Right lobe of liver (tissue), 6 donors: ENCODE results near the gene KCNAB1. TPM values are rescaled to one million over a fixed set of nuclear protein-coding genes. Genes with fewer than 3 reads are reported as not detected.

ENCODE experiments used
- ATAC-seq, 4 donors: fragments of 200-7000 bp; cut with Tn5 transposase; one replicate each; pipeline ENCODE4 v1.9.1; 2020; ENCODE audit warnings: mild to moderate bottlenecking in 4 of 4, moderate library complexity in 4 of 4
- DNase-seq, 3 donors: peaks; one replicate each; pipeline ENCODE4 v3.0.0-alpha.2; 2020
- H3K27ac ChIP-seq, 3 donors: fragments of 200-600 bp; one replicate each; pipeline ENCODE4 v1.8.0; 2022
- H3K27me3 ChIP-seq, 2 donors: fragments of 200-600 bp; one replicate each; pipeline ENCODE4 v1.8.0; 2022
- H3K36me3 ChIP-seq, 4 donors: fragments of 200-600 bp; sonication (generic) in 1 of 4; one replicate each; pipeline versions ENCODE4 v1.5.1 to v1.8.0; 2017 to 2022; ENCODE audit warnings: control low read depth in 1 of 4
- H3K4me1 ChIP-seq, 4 donors: fragments of 200-600 bp; sonication (generic) in 1 of 4; one replicate each; pipeline versions ENCODE4 v1.5.1 to v1.8.0; 2017 to 2022; ENCODE audit warnings: control low read depth in 1 of 4
- H3K4me3 ChIP-seq, 3 donors: fragments of 200-600 bp; one replicate each; pipeline ENCODE4 v1.8.0; 2022
- H3K9me3 ChIP-seq, 4 donors: fragments of 200-600 bp; sonication (generic) in 1 of 4; one replicate each; pipeline versions ENCODE4 v1.5.1 to v1.8.0; 2017 to 2022; ENCODE audit warnings: control low read depth in 1 of 4
- POLR2A ChIP-seq: fragments of 450-650 bp; IDR thresholded peaks from one replicate; pipeline ENCODE4 v1.6.1; 2017; ENCODE audit warnings: antibody characterized with exemption, mild to moderate bottlenecking
- WGBS: methylation state at CpG from one replicate; pipeline ENCODE4 v1.1.6; 2018; ENCODE audit warnings: low coverage, low lambda C conversion rate; ENCODE audit not compliant: insufficient coverage; ENCODE audit errors: missing lambda C conversion rate; 5-methylcytosine and 5-hydroxymethylcytosine counted together
- intact Hi-C, 2 donors: fragments of 100-400 bp; cut with DNase I; formaldehyde crosslinking; loops; one replicate each; pipeline versions ENCODE4 v1.11.2 to v1.14.1; 2022
- total RNA-seq, 6 experiments: library from RNA; depleted of rRNA in 2 of 6; stranded (reverse); fragments of >200 nt in 2 of 6; fragmentation: NEBNext Ultra II Directional in 3 of 6; extraction: Animal tissue kit (Norgen Biotek cat#: 25700) in 3 of 6; gene quantifications; one replicate each; pipeline versions ENCODE4 v1.1.0 to v1.2.4, GENCODE V29; 2016 to 2023
- TF ChIP-seq, protein P1 (sequence below), 4 donors: fragments of 200-600 bp in 3 of 4; fragments of 450-650 bp in 1 of 4; IDR thresholded peaks; one replicate each; pipeline versions ENCODE4 v1.5.1 to v1.8.0; 2016 to 2022; ENCODE audit warnings: antibody characterized with exemption in 4 of 4, mild to moderate bottlenecking in 2 of 4
- donor health status: DM: no; HTN: yes; CAD: no.
- donor health status: DM: no; HTN: no; CAD: no.
- donor health status: DM: no; HTN: no; CAD: no.
- donor health status: DM: no; HTN: yes; CAD: no.
- donor health status: DM: no; HTN: yes; CAD: no.

Gene KCNAB1
- total RNA-seq, 6 experiments from 2014 or later, result 0.15 to 1.8 (median 0.64) TPM; not detected in 2

DNA sequence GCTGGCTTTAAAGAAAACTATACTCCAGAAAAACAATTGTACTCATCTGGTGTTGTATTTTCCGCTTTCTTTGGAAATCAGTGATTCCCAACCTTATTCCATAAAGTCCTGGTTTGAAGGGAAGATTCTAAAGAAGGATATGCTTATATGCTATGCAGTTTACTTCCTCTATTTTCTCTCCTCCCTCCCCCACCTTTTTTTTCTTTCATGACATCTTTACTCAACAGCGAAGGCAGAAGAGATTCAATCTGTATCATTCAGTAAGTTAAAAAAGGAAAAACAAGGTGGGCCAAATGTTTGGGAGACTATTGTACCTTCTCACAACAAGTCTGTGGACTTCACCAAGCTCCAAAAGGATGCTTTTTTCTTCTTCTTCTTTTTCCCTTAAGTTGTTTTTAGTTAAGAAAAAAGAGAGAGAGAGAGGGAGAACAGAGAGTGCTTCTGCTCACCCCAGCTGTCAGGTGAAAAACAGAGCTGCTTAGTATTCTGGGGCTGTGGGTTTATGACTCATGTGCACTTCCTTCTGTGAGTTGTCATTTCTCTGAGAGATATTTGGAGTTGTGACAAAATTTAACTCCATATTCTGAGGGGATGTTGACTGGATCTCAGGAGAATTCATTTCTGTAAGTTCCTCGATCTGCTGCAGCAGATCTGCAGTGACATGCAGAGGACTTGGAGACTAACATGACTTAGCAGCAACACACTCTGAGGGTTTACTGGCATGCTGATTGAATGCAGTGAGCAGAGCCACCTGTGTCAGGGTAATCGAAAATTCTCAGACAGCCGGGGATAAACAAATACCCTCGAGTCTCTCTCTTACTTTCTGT, 363.8 kb downstream of the KCNAB1 start:
- DNase-seq (no peak), ATAC-seq (peak; percentile 59 to 81 (median 72))
- H3K27ac ChIP-seq, result peak overlapping the region in 1 of 3 donors; percentile 19
- no peaks in the 10 kb centered on the region for H3K36me3 ChIP-seq
- H3K4me3 ChIP-seq, result no peak overlapping the region
- WGBS, result 32% methylated on average over 6 of the region's 6 CpGs
- no peaks in the 10 kb centered on the region for H3K27me3 ChIP-seq
- H3K4me1 ChIP-seq, result no peaks in the 10 kb centered on the region
- TF ChIP-seq, protein P1, sequence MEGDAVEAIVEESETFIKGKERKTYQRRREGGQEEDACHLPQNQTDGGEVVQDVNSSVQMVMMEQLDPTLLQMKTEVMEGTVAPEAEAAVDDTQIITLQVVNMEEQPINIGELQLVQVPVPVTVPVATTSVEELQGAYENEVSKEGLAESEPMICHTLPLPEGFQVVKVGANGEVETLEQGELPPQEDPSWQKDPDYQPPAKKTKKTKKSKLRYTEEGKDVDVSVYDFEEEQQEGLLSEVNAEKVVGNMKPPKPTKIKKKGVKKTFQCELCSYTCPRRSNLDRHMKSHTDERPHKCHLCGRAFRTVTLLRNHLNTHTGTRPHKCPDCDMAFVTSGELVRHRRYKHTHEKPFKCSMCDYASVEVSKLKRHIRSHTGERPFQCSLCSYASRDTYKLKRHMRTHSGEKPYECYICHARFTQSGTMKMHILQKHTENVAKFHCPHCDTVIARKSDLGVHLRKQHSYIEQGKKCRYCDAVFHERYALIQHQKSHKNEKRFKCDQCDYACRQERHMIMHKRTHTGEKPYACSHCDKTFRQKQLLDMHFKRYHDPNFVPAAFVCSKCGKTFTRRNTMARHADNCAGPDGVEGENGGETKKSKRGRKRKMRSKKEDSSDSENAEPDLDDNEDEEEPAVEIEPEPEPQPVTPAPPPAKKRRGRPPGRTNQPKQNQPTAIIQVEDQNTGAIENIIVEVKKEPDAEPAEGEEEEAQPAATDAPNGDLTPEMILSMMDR (IDR thresholded peaks at IDR 0.05), result no peak
- no peak for TF ChIP-seq POLR2A
- no peaks in the 10 kb centered on the region for H3K9me3 ChIP-seq
- intact Hi-C loops, result no loop called here

DNA sequence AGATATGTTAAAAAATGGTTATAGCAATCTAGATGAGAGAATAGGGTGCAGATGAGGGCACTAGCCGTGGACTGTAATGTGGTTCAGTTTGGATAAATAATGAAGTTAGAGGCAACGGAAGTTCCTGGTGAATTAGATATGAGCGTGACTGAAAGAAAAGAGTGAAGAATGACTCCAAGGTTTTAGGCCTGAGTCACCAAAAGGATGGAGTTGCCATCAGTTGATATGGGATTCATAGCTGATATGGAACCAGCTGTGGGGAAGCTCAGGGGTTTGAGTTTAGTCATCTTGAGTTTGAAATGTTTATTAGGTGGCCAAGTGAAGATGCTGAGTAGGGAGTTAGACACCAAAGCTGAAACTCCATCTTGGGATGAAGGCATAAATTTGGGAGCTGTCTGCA, 368.4 kb downstream of the KCNAB1 start:
- Histone ChIP-seq H3K4me1 (no peaks in the 10 kb centered on the region), H3K36me3 (no peaks in the 10 kb centered on the region), H3K27me3 (no peaks in the 10 kb centered on the region), H3K4me3 (no peak overlapping the region), H3K9me3 (no peaks in the 10 kb centered on the region), H3K27ac (no peak overlapping the region)
- ATAC-seq, result no peak
- TF ChIP-seq, protein P1 (IDR thresholded peaks at IDR 0.05), result no peak
- TF ChIP-seq POLR2A, result no peak
- DNase-seq, result no peak
- WGBS, result 59% methylated on average over 3 of the region's 3 CpGs
- intact Hi-C loops, result no loop called here

DNA sequence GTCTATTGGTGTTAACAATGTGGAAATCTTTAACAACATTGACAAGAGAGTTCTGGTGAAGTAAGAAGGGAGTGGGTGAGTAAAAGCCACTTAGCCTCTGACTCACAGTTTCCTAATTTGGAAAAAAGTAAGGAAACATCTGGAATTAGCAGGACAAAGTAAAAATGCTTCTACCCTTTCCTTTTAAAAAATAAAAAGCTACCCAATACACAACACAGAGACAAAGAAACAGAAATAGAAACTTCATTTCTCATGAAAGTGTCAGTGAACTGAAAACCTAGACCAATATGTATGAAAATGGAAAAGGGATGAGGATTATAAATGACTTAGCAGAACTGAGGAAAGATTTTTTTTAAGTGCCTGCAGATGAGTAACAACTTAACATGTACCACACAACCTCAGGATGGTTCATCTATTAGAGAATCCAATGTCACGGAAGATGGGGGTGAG, 369.1 kb downstream of the KCNAB1 start:
- intact Hi-C loops, result no loop called here
- no peaks in the 10 kb centered on the region for H3K36me3 ChIP-seq
- no peaks in the 10 kb centered on the region for H3K27me3 ChIP-seq
- H3K4me1 ChIP-seq, result no peaks in the 10 kb centered on the region
- no peaks in the 10 kb centered on the region for H3K9me3 ChIP-seq
- no peak overlapping the region for H3K4me3 ChIP-seq
- DNase-seq (no peak), ATAC-seq (no peak)
- WGBS, result no CpG with 5 or more reads among the region's 1 CpG
- no peak overlapping the region for H3K27ac ChIP-seq
- TF ChIP-seq, protein P1 (IDR thresholded peaks at IDR 0.05), result no peak
- no peak for TF ChIP-seq POLR2A

DNA sequence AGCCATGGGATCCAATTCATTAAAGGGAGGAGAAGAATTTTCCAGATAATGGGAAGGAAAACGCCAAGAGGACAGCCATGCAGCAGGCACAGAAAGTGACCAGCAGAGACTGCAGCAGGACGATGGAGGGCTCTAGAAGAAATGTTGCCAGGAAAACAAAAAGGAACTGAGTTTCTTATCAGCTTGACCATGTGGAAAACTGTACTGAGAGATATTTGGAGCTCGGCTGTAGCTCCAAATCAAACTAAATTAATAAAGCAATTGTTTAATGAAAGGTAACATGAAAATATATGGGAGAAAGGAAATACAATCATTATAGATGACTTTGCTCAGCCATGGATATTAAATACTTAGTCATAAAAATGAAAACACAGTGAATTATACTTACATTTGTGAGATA, 370.8 kb downstream of the KCNAB1 start:
- Histone ChIP-seq H3K4me1 (no peaks in the 10 kb centered on the region), H3K27me3 (no peaks in the 10 kb centered on the region), H3K36me3 (no peaks in the 10 kb centered on the region), H3K27ac (no peak overlapping the region), H3K9me3 (no peaks in the 10 kb centered on the region), H3K4me3 (no peak overlapping the region)
- TF ChIP-seq POLR2A, result no peak
- TF ChIP-seq, protein P1 (IDR thresholded peaks at IDR 0.05), result no peak
- ATAC-seq (no peak), DNase-seq (no peak)
- WGBS, result 47% methylated on average over 3 of the region's 3 CpGs
- intact Hi-C loops, result no loop called here
